ENCODE results near the gene PPP4R4. TPM values are rescaled to one million over a fixed set of nuclear protein-coding genes. Genes with fewer than 3 reads are reported as not detected.
A peak's percentile ranks its signal among the peaks of the same experiment; 100 is the strongest.

The PPP4R4 gene
- total and polyA plus RNA-seq, 2 of the 4 experiments (the other 2 are of a cell fraction), result 0.17 to 0.36 TPM

GRCh38 chr14:94163796-94164195 is 10.3 kb upstream of the PPP4R4 start:
- H2AK9ac ChIP-seq (replicated peaks; ENCODE audit: low read depth, low read length, poor library complexity), result peak overlapping the region; percentile 32
- POLR2A ChIA-PET (ENCODE audit: unreplicated experiment), result no interaction called here
- H4K5ac ChIP-seq (ENCODE audit: low read depth, low read length), result no peak overlapping the region
- ATAC-seq (ENCODE audit: low read depth) (no peak), DNase-seq (no peak)
- H3K27me3 ChIP-seq (ENCODE audit: control insufficient read depth, insufficient read depth, low read length), result peaks cover 35% of the 10 kb centered on the region
- no peak overlapping the region for H4K91ac ChIP-seq (ENCODE audit: insufficient read depth, low read depth, low read length)
- no peak overlapping the region for H4K8ac ChIP-seq (ENCODE audit: low read depth in 2 of 2, low read length in 2 of 2)
- H2AK5ac ChIP-seq (ENCODE audit: low read depth, low read length), result no peak overlapping the region
- no TSS peak for BruUV-seq (replicated peaks)
- no peaks in the 10 kb centered on the region for H3K9me3 ChIP-seq (ENCODE audit: control insufficient read depth, insufficient read depth, low read length)
- in situ Hi-C loops (cut with MboI; ENCODE audit: low sequenced_read_pairs) (no loop called here), dilution Hi-C loops (cut with HindIII; ENCODE audit: low sequenced_read_pairs, unreplicated experiment) (no loop called here), intact Hi-C loops (cut with micrococcal nuclease) (no loop called here)
- no peaks in the 10 kb centered on the region for H3K36me3 ChIP-seq (ENCODE audit: control insufficient read depth, insufficient read depth, low read length)
- H3K56ac ChIP-seq (ENCODE audit: extremely low read depth, insufficient read depth, low read length), result no peak overlapping the region
- H2BK20ac ChIP-seq (ENCODE audit: low read depth, low read length), result no peak overlapping the region
- no peak overlapping the region for H3K27ac ChIP-seq (ENCODE audit: insufficient read depth, low read length)
- H3K9me1 ChIP-seq (ENCODE audit: insufficient read depth, low read length), result no peaks in the 10 kb centered on the region; the same call in 1 of the 2 replicates
- no peak overlapping the region for H3K4ac ChIP-seq (ENCODE audit: low read depth, low read length)
- no peak overlapping the region for H3K14ac ChIP-seq (replicated peaks; ENCODE audit: low read depth, low read length)
- no peak overlapping the region for H2AFZ ChIP-seq (replicated peaks; ENCODE audit: low read length, poor library complexity)
- no peak overlapping the region for H3K4me2 ChIP-seq (ENCODE audit: low read depth, low read length)
- WGBS, 2 experiments (ENCODE audit: extremely low coverage in 2 of 2, insufficient read length in 1 of 2), result no CpG with 5 or more reads among the region's 5 CpGs
- CTCF ChIA-PET, result interaction anchor here (1.9 kb wide), 1 partner anchor 27 kb away, joined by 6 read pairs; no protein-coding TSS in a partner anchor
- H3K9ac ChIP-seq (ENCODE audit: low read depth, low read length), result no peak overlapping the region
- no peak overlapping the region for H2BK120ac ChIP-seq (ENCODE audit: low read depth, low read length)
- H3K4me1 ChIP-seq (ENCODE audit: control insufficient read depth, insufficient read depth, low read length), result peaks cover 3% of the 10 kb centered on the region; the same call in 1 of the 2 replicates
- no peaks in the 10 kb centered on the region for H4K20me1 ChIP-seq (ENCODE audit: insufficient read depth, low read length)
- H2BK5ac ChIP-seq (ENCODE audit: low read depth, low read length, poor library complexity, severe bottlenecking), result no peak overlapping the region
- H3K18ac ChIP-seq (ENCODE audit: low read depth, low read length), result no peak overlapping the region
- H3K4me3 ChIP-seq (ENCODE audit: insufficient read depth, low read depth, low read length), result no peak overlapping the region
- TF ChIP-seq RAD21 (IDR thresholded peaks at IDR 0.05; ENCODE audit: low read length), result no peak
- TF ChIP-seq RFX5 (IDR thresholded peaks at IDR 0.05; ENCODE audit: low read depth, low read length), result no peak
- TF ChIP-seq POLR2A (IDR thresholded peaks at IDR 0.05; ENCODE audit: low read depth, low read length), result no peak
- no peak for TF ChIP-seq RCOR1 (IDR thresholded peaks at IDR 0.05; ENCODE audit: insufficient replicate concordance, low read length)
- TF ChIP-seq CTCF (conservative IDR thresholded peaks at IDR 0.05; ENCODE audit: low read depth, low read length), result no peak
- no peak for TF ChIP-seq MXI1 (IDR thresholded peaks at IDR 0.05; ENCODE audit: borderline replicate concordance, low read depth, low read length)
- no peak for TF ChIP-seq SMC3 (IDR thresholded peaks at IDR 0.05; ENCODE audit: low read depth, low read length)
- TF ChIP-seq FOS (IDR thresholded peaks at IDR 0.05; ENCODE audit: low read depth, low read length), result no peak
- TF ChIP-seq CHD1 (IDR thresholded peaks at IDR 0.05; ENCODE audit: low read depth, low read length), result no peak
- TF ChIP-seq CEBPB (IDR thresholded peaks at IDR 0.05; ENCODE audit: low read depth, low read length), result no peak
- no peak for TF ChIP-seq MAFK (IDR thresholded peaks at IDR 0.05; ENCODE audit: low read depth, low read length)
- no peak overlapping the region for H3K23ac ChIP-seq (ENCODE audit: low read depth, low read length)
- H2BK15ac ChIP-seq (ENCODE audit: low read depth, low read length), result no peak overlapping the region
- H3K79me1 ChIP-seq (ENCODE audit: low read depth in 1 of 2, low read length in 2 of 2), result no peaks in the 10 kb centered on the region

Data from IMR-90 (cell line).